Mammary epithelial cell (primary cell): ENCODE results near the gene PTPRO.

Source experiments
- CTCF ChIP-seq, 2 donors: IDR thresholded peaks in 1 of 2; conservative IDR thresholded peaks in 1 of 2; 2 replicates each; pipeline ENCODE4 v1.5.1; 2011 to 2012; ENCODE audit warnings: inconsistent platforms in 2 of 2, low read length in 2 of 2, mild to moderate bottlenecking in 2 of 2, control low read depth in 1 of 2, low read depth in 1 of 2; ENCODE audit not compliant: insufficient read depth in 1 of 2; ENCODE audit errors: extremely low read depth in 1 of 2
- EZH2 ChIP-seq: IDR thresholded peaks from 2 replicates; pipeline ENCODE4 v1.6.1; 2012; ENCODE audit warnings: low read length, inconsistent platforms, borderline replicate concordance

DNA sequence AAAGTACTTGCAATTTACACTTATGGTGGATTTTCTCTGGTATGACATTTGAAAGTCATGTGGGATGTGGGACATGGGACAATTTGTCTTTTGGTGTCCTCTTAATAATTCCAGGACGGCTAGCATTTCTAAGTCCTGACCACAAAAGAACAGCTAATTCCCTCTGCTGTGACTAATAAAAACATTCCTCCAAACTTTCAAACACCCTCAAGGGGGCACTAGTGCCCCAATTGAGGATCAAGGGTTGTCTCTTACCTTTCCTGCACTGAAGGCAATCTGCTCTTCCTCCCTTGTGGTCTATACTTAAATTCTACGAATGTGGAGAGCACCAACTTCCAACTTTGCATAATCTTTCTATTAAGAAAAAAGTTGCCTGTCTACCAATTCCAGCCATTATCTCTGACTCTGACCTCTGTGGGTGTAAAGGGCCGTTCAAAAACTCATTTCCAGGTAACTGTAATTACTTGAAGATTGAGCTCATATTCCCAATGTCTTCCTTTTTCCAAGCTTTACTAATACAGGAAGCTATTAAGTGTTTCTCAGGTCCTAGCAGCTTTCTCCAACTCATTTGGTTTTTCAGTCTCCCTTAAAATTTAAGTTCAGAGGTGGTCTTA is 210.2 kb downstream of the PTPRO start:
- peak; percentile 40 to 71 for TF ChIP-seq CTCF (conservative IDR thresholded peaks at IDR 0.05 in 1 of 2, IDR thresholded peaks at IDR 0.05 in 1 of 2; ENCODE audit: extremely low read depth in 1 of 2, insufficient read depth in 1 of 2, low read depth in 1 of 2, low read length in 2 of 2)
- no peak for TF ChIP-seq EZH2
